Naive thymus-derived CD4-positive, alpha-beta T cell (primary cell): Measurements from ENCODE around the gene PITPNC1. TPM values are rescaled to one million over a fixed set of nuclear protein-coding genes. Genes with fewer than 3 reads are reported as not detected.
A peak's percentile ranks its signal among the peaks of the same experiment; 100 is the strongest.

Experiments used
- ATAC-seq: fragments of 150-1000 bp; cut with Tn5 transposase; 2 replicates; pipeline ENCODE4 v1.10.0; 2021; ENCODE audit warnings: mild to moderate bottlenecking, moderate library complexity
- CTCF ChIA-PET: fragments of 350-600 bp; sonication (Branson Sonifier 250); formaldehyde crosslinking; loops from one replicate; lab custom pipeline; 2021; ENCODE audit warnings: antibody characterized with exemption; lab: Charles Lee
- POLR2A ChIA-PET: fragments of 350-600 bp; sonication (Branson Sonifier 250); formaldehyde crosslinking; loops from one replicate; lab custom pipeline; 2021; ENCODE audit warnings: antibody characterized with exemption, inconsistent platforms; lab: Charles Lee
- DNase-seq, 9 donors: peaks; one replicate each; pipeline versions ENCODE4 v3.0.0 to v3.0.0-alpha.2; 2020 to 2022; ENCODE audit warnings: mixed read lengths in 1 of 9
- H3K27ac ChIP-seq: one replicate; pipeline ENCODE4 v1.7.0; 2013; ENCODE audit warnings: mild to moderate bottlenecking, low read depth, low read length, moderate library complexity
- H3K27me3 ChIP-seq, 2 donors: one replicate each; pipeline ENCODE4 v1.7.0; 2013; ENCODE audit warnings: low read length in 2 of 2, mild to moderate bottlenecking in 2 of 2, moderate library complexity in 2 of 2; ENCODE audit not compliant: control insufficient read depth in 2 of 2, insufficient read depth in 2 of 2
- H3K36me3 ChIP-seq, 3 experiments: 1 replicate in 2 of 3; 2 replicates in 1 of 3; pipeline ENCODE4 v1.7.0; 2013; ENCODE audit warnings: low read length in 3 of 3, mild to moderate bottlenecking in 3 of 3, moderate library complexity in 1 of 3; ENCODE audit not compliant: insufficient read depth in 3 of 3, control insufficient read depth in 2 of 3
- H3K4me1 ChIP-seq, 2 donors: one replicate each; pipeline ENCODE4 v1.7.0; 2013; ENCODE audit warnings: low read length in 2 of 2, mild to moderate bottlenecking in 2 of 2, moderate library complexity in 1 of 2; ENCODE audit not compliant: control insufficient read depth in 2 of 2, insufficient read depth in 2 of 2
- H3K4me3 ChIP-seq: 2 replicates; pipeline ENCODE4 v1.7.0; 2013; ENCODE audit warnings: mild to moderate bottlenecking, low read length
- H3K9me3 ChIP-seq, 3 experiments: 1 replicate in 2 of 3; 2 replicates in 1 of 3; pipeline ENCODE4 v1.7.0; 2013; ENCODE audit warnings: low read length in 3 of 3; ENCODE audit not compliant: control insufficient read depth in 2 of 3
- H3K27ac Mint-ChIP-seq, 9 donors: one replicate each; pipeline ENCODE4 v1.8.0; 2020 to 2022; ENCODE audit warnings: mixed read lengths in 9 of 9, mild to moderate bottlenecking in 8 of 9, moderate library complexity in 5 of 9, inconsistent platforms in 2 of 9
- H3K27me3 Mint-ChIP-seq, 5 donors: one replicate each; pipeline ENCODE4 v1.8.0; 2021 to 2022; ENCODE audit warnings: mixed read lengths in 5 of 5, mild to moderate bottlenecking in 1 of 5
- H3K36me3 Mint-ChIP-seq, 5 donors: one replicate each; pipeline ENCODE4 v1.8.0; 2020 to 2022; ENCODE audit warnings: mixed read lengths in 5 of 5, mild to moderate bottlenecking in 3 of 5, inconsistent platforms in 1 of 5
- H3K4me1 Mint-ChIP-seq, 7 donors: one replicate each; pipeline ENCODE4 v1.8.0; 2020 to 2022; ENCODE audit warnings: mixed read lengths in 7 of 7, mild to moderate bottlenecking in 3 of 7, inconsistent platforms in 1 of 7
- H3K4me3 Mint-ChIP-seq, 10 donors: one replicate each; pipeline ENCODE4 v1.8.0; 2020 to 2022; ENCODE audit warnings: mild to moderate bottlenecking in 10 of 10, mixed read lengths in 10 of 10, moderate library complexity in 6 of 10, inconsistent platforms in 2 of 10
- H3K9me3 Mint-ChIP-seq, 11 donors: one replicate each; pipeline ENCODE4 v1.8.0; 2020 to 2022; ENCODE audit warnings: mixed read lengths in 11 of 11, mild to moderate bottlenecking in 4 of 11, inconsistent platforms in 1 of 11, moderate library complexity in 1 of 11
- intact Hi-C, 2 donors: fragments of 100-400 bp; cut with micrococcal nuclease; formaldehyde crosslinking; loops; one replicate each; pipeline ENCODE4 v1.15.1; 2023
- polyA plus RNA-seq, 2 donors: library from polyadenylated mRNA; unstranded; fragments of 300-500 nt; fragmentation: Illumina TruSeq; gene quantifications; one replicate each; pipeline ENCODE4 v1.2.3, GENCODE V29; 2021
- total RNA-seq, 6 experiments: library from RNA in 5 of 6; stranded (reverse) in 5 of 6; gene quantifications; 1 replicate in 5 of 6; 2 replicates in 1 of 6; pipeline ENCODE4 v1.2.3 and lab custom pipeline; 2021 to 2026

Gene PITPNC1
- total and polyA plus RNA-seq, 7 experiments from 2014 or later = 53.1 to 148 (median 102) TPM

DNA sequence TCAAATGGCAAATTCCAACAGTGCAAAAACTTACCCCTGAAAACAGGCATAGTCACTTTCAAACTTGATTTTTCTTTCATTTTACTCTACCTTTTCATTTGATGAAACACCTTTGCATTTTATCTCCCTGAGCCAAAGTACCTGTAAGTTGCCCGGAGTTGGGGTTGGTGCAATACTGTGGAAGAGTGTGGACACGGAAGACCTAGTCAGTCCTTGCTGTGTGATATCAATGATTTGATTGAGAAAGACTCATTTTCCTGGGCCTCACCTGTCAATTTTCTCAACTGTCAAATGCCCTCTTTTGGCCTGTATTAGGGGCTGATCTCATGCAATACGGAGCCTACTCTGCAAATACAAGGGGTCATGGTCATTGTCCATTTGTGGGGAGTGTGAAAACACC, 22.6 kb downstream of the PITPNC1 start:
- Mint-ChIP-seq H3K9me3 (peaks cover 0 to 2% (median 0%) of the 10 kb centered on the region in 11 donors), H3K27ac (peak overlapping the region; percentile 82 to 100 (median 99)), H3K36me3 (peaks cover 0 to 21% (median 9%) of the 10 kb centered on the region in 5 donors), H3K27me3 (no peaks in the 10 kb centered on the region), H3K4me1 (peaks cover 32 to 89% (median 74%) of the 10 kb centered on the region in 7 donors), H3K4me3 (peak overlapping the region; percentile 66 to 93 (median 83))
- POLR2A ChIA-PET = interaction anchor here (1.5 to 2.0 kb wide), 4 partner anchors 11 to 66 kb away, joined by 3 to 19 read pairs (median 13); no protein-coding TSS in a partner anchor
- Histone ChIP-seq H3K36me3 (no peaks in the 10 kb centered on the region), H3K4me3 (peak overlapping the region; percentile 32), H3K4me1 (peaks cover 9 to 77% of the 10 kb centered on the region in 2 donors), H3K27ac (peak overlapping the region; percentile 83), H3K9me3 (no peaks in the 10 kb centered on the region), H3K27me3 (no peaks in the 10 kb centered on the region)
- CTCF ChIA-PET = interaction anchor here (1.5 kb wide), 1 partner anchor 12 kb away, joined by 4 read pairs; no protein-coding TSS in a partner anchor
- ATAC-seq (no peak), DNase-seq (no peak)
- intact Hi-C loops = loop anchor here in 1 of 2 donors (1.0 to 2.0 kb wide), 6 partner anchors 9 to 76 kb away; no protein-coding TSS in a partner anchor

DNA sequence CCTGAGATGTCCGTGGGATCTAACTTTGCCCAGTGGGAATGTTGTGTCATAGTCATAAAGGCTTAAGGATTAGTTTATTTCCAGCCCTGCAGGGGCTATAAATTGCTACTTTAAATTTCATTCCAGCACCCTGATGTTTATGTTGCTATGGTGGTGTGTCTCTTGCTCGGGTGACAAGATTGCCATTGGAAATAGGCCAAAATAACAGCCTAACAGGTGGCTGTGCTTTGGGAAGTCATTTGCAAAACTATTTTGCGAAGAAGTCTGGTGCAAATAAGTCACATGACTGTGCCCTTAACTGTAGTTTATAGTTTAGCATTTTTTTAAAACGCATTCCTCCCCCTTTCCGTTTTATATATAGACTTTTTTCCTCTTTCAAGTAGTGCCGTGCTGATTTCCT, 23.1 kb downstream of the PITPNC1 start:
- DNase-seq (peak in 6 of 9 donors; percentile 64 to 80 (median 76)), ATAC-seq (peak; percentile 62)
- Histone ChIP-seq H3K27me3 (no peaks in the 10 kb centered on the region), H3K27ac (peak overlapping the region; percentile 83), H3K4me3 (peak overlapping the region; percentile 32), H3K4me1 (peaks cover 9 to 77% of the 10 kb centered on the region in 2 donors), H3K36me3 (no peaks in the 10 kb centered on the region), H3K9me3 (no peaks in the 10 kb centered on the region)
- CTCF ChIA-PET = interaction anchor here (0.6 to 1.4 kb wide), 4 partner anchors 10 to 63 kb away, joined by 3 to 5 read pairs (median 4); no protein-coding TSS in a partner anchor
- Mint-ChIP-seq H3K4me3 (peak overlapping the region; percentile 66 to 93 (median 83)), H3K27ac (peak overlapping the region; percentile 82 to 100 (median 99)), H3K9me3 (peaks cover 0 to 2% (median 0%) of the 10 kb centered on the region in 11 donors), H3K27me3 (no peaks in the 10 kb centered on the region), H3K36me3 (peaks cover 0 to 21% (median 9%) of the 10 kb centered on the region in 5 donors), H3K4me1 (peaks cover 32 to 88% (median 77%) of the 10 kb centered on the region in 7 donors)
- intact Hi-C loops = loop anchor here in 1 of 2 donors (1.0 kb wide), 5 partner anchors 10 to 75 kb away; no protein-coding TSS in a partner anchor
- POLR2A ChIA-PET = interaction anchor here (1.0 to 3.4 kb wide), 7 partner anchors 10 to 75 kb away, joined by 4 to 20 read pairs (median 8); no protein-coding TSS in a partner anchor

DNA sequence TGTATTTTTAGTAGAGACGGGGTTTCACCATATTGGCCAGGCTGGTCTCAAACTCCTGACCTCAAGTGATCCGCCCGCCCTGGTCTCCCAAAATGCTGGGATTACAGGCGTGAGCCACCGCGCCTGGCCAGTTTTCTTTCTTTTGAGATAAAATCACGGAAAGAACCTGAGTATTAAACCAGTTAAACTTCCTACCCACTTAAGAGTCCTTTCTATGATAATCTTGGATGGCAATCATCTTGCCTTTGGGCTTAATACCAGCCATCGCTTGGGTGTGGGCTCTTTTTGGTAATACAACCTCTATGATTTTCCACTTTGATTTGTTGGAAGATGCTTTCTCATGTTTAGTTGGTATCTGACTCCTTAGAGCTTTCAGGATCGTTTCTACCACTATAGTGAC, 24.0 kb downstream of the PITPNC1 start:
- peak overlapping the region; percentile 23 to 88 (median 76) for H3K4me3 Mint-ChIP-seq

DNA sequence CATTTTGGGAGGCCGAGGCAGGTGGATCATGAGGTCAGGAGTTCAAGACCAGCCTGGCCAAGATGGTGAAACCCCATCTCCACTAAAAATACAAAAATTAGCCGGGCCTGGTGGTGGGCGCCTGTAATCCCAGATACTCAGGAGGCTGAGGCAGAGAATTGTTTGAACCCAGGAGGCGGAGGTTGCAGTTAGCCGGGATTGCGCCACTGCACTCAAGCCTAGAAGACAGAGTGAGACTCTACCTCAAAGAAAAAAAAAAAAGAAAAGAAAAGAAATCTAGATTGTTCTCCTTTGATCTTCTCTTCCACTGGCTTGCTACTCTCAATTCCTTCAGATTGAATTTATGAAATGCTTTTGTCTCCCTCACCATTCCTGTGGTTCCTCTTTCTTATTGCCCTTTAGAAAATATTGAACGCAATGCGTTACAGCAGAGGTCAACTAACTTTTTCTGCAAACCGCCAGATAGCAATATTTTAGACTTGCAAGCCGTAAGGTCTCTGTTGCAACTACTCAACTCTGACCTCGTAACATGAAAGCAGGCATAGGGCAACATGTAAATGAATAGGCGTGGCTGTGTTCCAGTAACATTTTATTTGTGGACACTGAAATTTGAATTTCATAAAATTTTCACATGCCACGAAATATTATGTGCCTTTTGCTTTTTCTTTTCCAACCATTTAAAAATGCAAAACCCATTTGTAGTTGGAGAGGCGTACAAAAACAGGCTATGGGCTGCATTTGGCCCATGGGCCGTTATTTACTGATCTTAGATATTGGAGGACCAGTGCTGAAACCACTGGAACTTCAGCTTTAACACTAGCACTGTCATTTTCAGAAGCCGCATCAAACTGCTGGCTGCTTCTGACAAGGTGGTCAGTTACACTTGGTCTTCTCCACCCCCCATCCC, 24.8 kb downstream of the PITPNC1 start:
- Mint-ChIP-seq H3K4me3 (peak overlapping the region; percentile 60 to 88 (median 76)), H3K27me3 (no peaks in the 10 kb centered on the region), H3K4me1 (peaks cover 42 to 92% (median 79%) of the 10 kb centered on the region in 7 donors), H3K27ac (peak overlapping the region; percentile 79 to 100 (median 99)), H3K9me3 (peaks cover 0 to 2% (median 0%) of the 10 kb centered on the region in 11 donors), H3K36me3 (peaks cover 0 to 25% (median 16%) of the 10 kb centered on the region in 5 donors)
- Histone ChIP-seq H3K4me1 (peaks cover 9 to 69% of the 10 kb centered on the region in 2 donors), H3K27ac (peak overlapping the region; percentile 83), H3K9me3 (no peaks in the 10 kb centered on the region), H3K36me3 (no peaks in the 10 kb centered on the region), H3K27me3 (no peaks in the 10 kb centered on the region), H3K4me3 (peak overlapping the region; percentile 1)
- intact Hi-C loops = loop anchor here in 1 of 2 donors (1.0 to 2.0 kb wide), 2 partner anchors 12 to 19 kb away; no protein-coding TSS in a partner anchor
- DNase-seq = peak in 1 of 9 donors; percentile 27
- ChIA-PET POLR2A (interaction anchor here (0.5 to 3.4 kb wide), 9 partner anchors 8 to 67 kb away, joined by 3 to 20 read pairs (median 4); no protein-coding TSS in a partner anchor), CTCF (no interaction called here)
- ATAC-seq = no peak

More for the DNA sequence above, 24.0 kb downstream of the PITPNC1 start:
- Histone ChIP-seq H3K27me3 (no peaks in the 10 kb centered on the region), H3K27ac (peak overlapping the region; percentile 83), H3K36me3 (no peaks in the 10 kb centered on the region), H3K9me3 (no peaks in the 10 kb centered on the region), H3K4me1 (peaks cover 9 to 69% of the 10 kb centered on the region in 2 donors), H3K4me3 (no peak overlapping the region)
- DNase-seq = no peak
- ChIA-PET POLR2A (interaction anchor here (1.0 to 3.4 kb wide), 8 partner anchors 11 to 74 kb away, joined by 3 to 20 read pairs (median 6); no protein-coding TSS in a partner anchor), CTCF (interaction anchor here (0.6 to 1.4 kb wide), 5 partner anchors 11 to 62 kb away, joined by 3 to 5 read pairs (median 4); no protein-coding TSS in a partner anchor)
- intact Hi-C loops = loop anchor here in 1 of 2 donors (1.0 kb wide), 1 partner anchor 11 kb away; no protein-coding TSS in a partner anchor
- H3K27me3 Mint-ChIP-seq = no peaks in the 10 kb centered on the region
- peaks cover 0 to 22% (median 13%) of the 10 kb centered on the region in 5 donors for H3K36me3 Mint-ChIP-seq
- peaks cover 0 to 2% (median 0%) of the 10 kb centered on the region in 11 donors for H3K9me3 Mint-ChIP-seq
- no peak for ATAC-seq
- peaks cover 39 to 86% (median 73%) of the 10 kb centered on the region in 7 donors for H3K4me1 Mint-ChIP-seq
- H3K27ac Mint-ChIP-seq = peak overlapping the region; percentile 64 to 100 (median 99)

DNA sequence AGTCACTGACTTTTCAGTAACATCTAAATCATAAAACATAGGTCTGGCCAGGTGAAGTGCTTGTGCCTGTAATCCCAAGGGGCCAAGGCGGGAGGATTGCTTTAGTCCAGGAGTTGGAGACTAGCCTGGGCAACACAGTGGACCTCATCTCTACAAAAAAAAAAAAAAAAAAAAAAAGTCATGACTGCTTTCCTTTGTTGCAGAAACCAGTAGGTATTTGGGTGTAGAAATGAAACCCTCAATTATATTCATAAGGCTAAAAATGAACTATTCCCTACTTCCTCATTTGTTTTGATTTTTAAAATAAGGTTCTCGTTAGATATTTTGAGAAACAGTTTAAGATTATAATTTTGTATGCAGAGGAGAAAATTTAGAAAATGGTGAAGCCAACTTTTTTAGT, 26.0 kb downstream of the PITPNC1 start:
- no peak for ATAC-seq
- H3K9me3 ChIP-seq = no peaks in the 10 kb centered on the region
- Mint-ChIP-seq H3K36me3 (peaks cover 0 to 20% (median 18%) of the 10 kb centered on the region in 5 donors), H3K4me1 (peaks cover 42 to 90% (median 81%) of the 10 kb centered on the region in 7 donors), H3K9me3 (peaks cover 0 to 2% (median 0%) of the 10 kb centered on the region in 11 donors), H3K27me3 (no peaks in the 10 kb centered on the region), H3K4me3 (peak overlapping the region; percentile 12 to 88 (median 72)), H3K27ac (peak overlapping the region; percentile 65 to 100 (median 99))
- DNase-seq = no peak
- ChIA-PET CTCF (no interaction called here), POLR2A (interaction anchor here (1.2 to 3.4 kb wide), 5 partner anchors 16 to 38 kb away, joined by 3 to 20 read pairs (median 5); no protein-coding TSS in a partner anchor)
- H3K27ac ChIP-seq = peak overlapping the region; percentile 83
- H3K27me3 ChIP-seq = no peaks in the 10 kb centered on the region
- H3K4me3 ChIP-seq = no peak overlapping the region
- H3K4me1 ChIP-seq = peaks cover 9 to 60% of the 10 kb centered on the region in 2 donors
- intact Hi-C loops = loop anchor here in 1 of 2 donors (2.0 kb wide), 1 partner anchor 18 kb away; no protein-coding TSS in a partner anchor
- no peaks in the 10 kb centered on the region for H3K36me3 ChIP-seq
